HEK293 (cell line): ENCODE measurements around the gene BPIFB2.

ENCODE experiments used
- CTCF ChIA-PET: fragments of 350-600 bp; formaldehyde crosslinking; extraction: SDS; loops from one replicate; lab custom pipeline; 2021; ENCODE audit warnings: antibody characterized with exemption; lab: Yijun Ruan, JAX
- POLR2A ChIA-PET: fragments of 300-600 bp; formaldehyde crosslinking; extraction: SDS; loops from one replicate; lab custom pipeline; 2020; ENCODE audit warnings: antibody characterized with exemption, inconsistent platforms; lab: Yijun Ruan, JAX
- H3K27ac ChIP-seq: fragments of 200-500 bp; sonication (Bioruptor generic); 2 replicates; pipeline ENCODE4 v1.5.1; 2014; ENCODE audit warnings: low read depth, low read length, control low read depth, inconsistent platforms; ENCODE audit errors: extremely low read depth
- H3K36me3 ChIP-seq, 2 experiments: fragments of 200-500 bp in 1 of 2; sonication (Bioruptor generic) in 1 of 2; 1 replicate in 1 of 2; 2 replicates in 1 of 2; pipeline ENCODE4 v1.5.1; 2014 to 2017; ENCODE audit warnings: inconsistent platforms in 2 of 2, low read length in 2 of 2; ENCODE audit not compliant: control insufficient read depth in 2 of 2, insufficient read depth in 1 of 2
- H3K4me1 ChIP-seq: fragments of 200-500 bp; sonication (Bioruptor generic); 2 replicates; pipeline ENCODE4 v1.5.1; 2014; ENCODE audit warnings: mild to moderate bottlenecking, low read length, inconsistent platforms; ENCODE audit not compliant: control insufficient read depth, insufficient read depth
- H3K4me3 ChIP-seq: 2 replicates; pipeline ENCODE4 v1.5.1; 2011; ENCODE audit warnings: low read depth, mild to moderate bottlenecking, control low read depth, low read length, moderate library complexity
- H3K9me3 ChIP-seq: fragments of 200-500 bp; sonication (Bioruptor generic); 2 replicates; pipeline ENCODE4 v1.5.1; 2014; ENCODE audit warnings: low read depth, low read length, inconsistent platforms; ENCODE audit not compliant: control insufficient read depth, insufficient read depth
- KLF1 ChIP-seq: fragments of 450-650 bp; formaldehyde crosslinking; IDR thresholded peaks from 2 replicates; pipeline ENCODE4 v1.5.1; 2016; ENCODE audit warnings: missing biosample characterization, missing genetic modification characterization
- KLF9 ChIP-seq: fragments of 450-650 bp; formaldehyde crosslinking; IDR thresholded peaks from 2 replicates; pipeline ENCODE4 v1.5.1; 2016; ENCODE audit warnings: missing biosample characterization, missing genetic modification characterization, low read depth
- OSR2 ChIP-seq: fragments of 450-650 bp; formaldehyde crosslinking; IDR thresholded peaks from 2 replicates; pipeline ENCODE4 v1.5.1; 2016; ENCODE audit warnings: missing biosample characterization, missing genetic modification characterization
- ZBTB17 ChIP-seq: fragments of 450-650 bp; formaldehyde crosslinking; IDR thresholded peaks from 2 replicates; pipeline ENCODE4 v1.5.1; 2016; ENCODE audit warnings: missing biosample characterization, missing genetic modification characterization
- ZEB2 ChIP-seq: fragments of 450-650 bp; formaldehyde crosslinking; IDR thresholded peaks from 2 replicates; pipeline ENCODE4 v1.5.1; 2016; ENCODE audit warnings: missing biosample characterization, missing genetic modification characterization
- ZNF121 ChIP-seq: fragments of 450-650 bp; formaldehyde crosslinking; IDR thresholded peaks from 2 replicates; pipeline ENCODE4 v1.5.1; 2016; ENCODE audit warnings: missing biosample characterization, missing genetic modification characterization
- ZNF157 ChIP-seq: fragments of 450-650 bp; formaldehyde crosslinking; IDR thresholded peaks from 2 replicates; pipeline ENCODE4 v1.5.1; 2016; ENCODE audit warnings: missing biosample characterization, missing genetic modification characterization
- ZNF184 ChIP-seq: fragments of 450-650 bp; IDR thresholded peaks from 2 replicates; pipeline ENCODE4 v1.5.1; 2018; ENCODE audit warnings: missing biosample characterization, mild to moderate bottlenecking, missing genetic modification characterization
- ZNF239 ChIP-seq: fragments of 450-650 bp; formaldehyde crosslinking; IDR thresholded peaks from 2 replicates; pipeline ENCODE4 v1.5.1; 2016; ENCODE audit warnings: missing biosample characterization, missing genetic modification characterization
- ZNF274 ChIP-seq, 2 experiments: fragments of 200-500 bp in 1 of 2; fragments of 450-650 bp in 1 of 2; sonication (Bioruptor generic) in 1 of 2; formaldehyde crosslinking in 1 of 2; IDR thresholded peaks; 2 replicates each; pipeline versions ENCODE4 v1.5.1 to v1.6.1; 2014 to 2016; ENCODE audit warnings: borderline replicate concordance in 1 of 2, inconsistent platforms in 1 of 2, low read length in 1 of 2, missing biosample characterization in 1 of 2, missing genetic modification characterization in 1 of 2
- ZNF302 ChIP-seq: fragments of 450-650 bp; formaldehyde crosslinking; IDR thresholded peaks from 2 replicates; pipeline ENCODE4 v1.5.1; 2016; ENCODE audit warnings: missing biosample characterization, missing genetic modification characterization, low read depth
- ZNF37A ChIP-seq: fragments of 450-650 bp; IDR thresholded peaks from 2 replicates; pipeline ENCODE4 v1.5.1; 2018; ENCODE audit warnings: missing biosample characterization, missing genetic modification characterization
- ZNF473 ChIP-seq: fragments of 450-650 bp; formaldehyde crosslinking; IDR thresholded peaks from 2 replicates; pipeline ENCODE4 v1.5.1; 2017; ENCODE audit warnings: missing biosample characterization, missing genetic modification characterization
- ZNF571 ChIP-seq: fragments of 450-650 bp; formaldehyde crosslinking; IDR thresholded peaks from 2 replicates; pipeline ENCODE4 v1.5.0; 2017; ENCODE audit warnings: missing biosample characterization, missing genetic modification characterization
- ZNF621 ChIP-seq: fragments of 450-650 bp; formaldehyde crosslinking; IDR thresholded peaks from 2 replicates; pipeline ENCODE4 v1.5.1; 2017; ENCODE audit warnings: missing biosample characterization, missing genetic modification characterization
- ZXDB ChIP-seq: fragments of 450-650 bp; formaldehyde crosslinking; IDR thresholded peaks from 2 replicates; pipeline ENCODE4 v1.5.1; 2016; ENCODE audit warnings: missing biosample characterization, missing genetic modification characterization
- TF ChIP-seq, protein P1 (sequence below): fragments of 450-650 bp; IDR thresholded peaks from 2 replicates; pipeline ENCODE4 v1.5.1; 2018; ENCODE audit warnings: missing biosample characterization, missing genetic modification characterization
- TF ChIP-seq, protein P2 (sequence below): fragments of 450-650 bp; formaldehyde crosslinking; IDR thresholded peaks from 2 replicates; pipeline ENCODE4 v1.5.1; 2017; ENCODE audit warnings: missing biosample characterization, missing genetic modification characterization
- TF ChIP-seq, protein P3 (sequence below): fragments of 450-650 bp; formaldehyde crosslinking; IDR thresholded peaks from 2 replicates; pipeline ENCODE4 v1.5.0; 2017; ENCODE audit warnings: missing biosample characterization, missing genetic modification characterization, borderline replicate concordance
- TF ChIP-seq, protein P4 (sequence below): fragments of 450-650 bp; formaldehyde crosslinking; IDR thresholded peaks from 2 replicates; pipeline ENCODE4; 2016; ENCODE audit warnings: missing biosample characterization, missing genetic modification characterization
- TF ChIP-seq, protein P5 (sequence below): fragments of 450-650 bp; formaldehyde crosslinking; IDR thresholded peaks from 2 replicates; pipeline ENCODE4 v1.5.1; 2016; ENCODE audit warnings: missing biosample characterization, missing genetic modification characterization
- TF ChIP-seq, protein P6 (sequence below): fragments of 450-650 bp; formaldehyde crosslinking; IDR thresholded peaks from 2 replicates; pipeline ENCODE4 v1.5.1; 2016; ENCODE audit warnings: missing biosample characterization, missing genetic modification characterization
- TF ChIP-seq, protein P7 (sequence below): fragments of 450-650 bp; formaldehyde crosslinking; IDR thresholded peaks from 2 replicates; pipeline ENCODE4 v1.5.1; 2016; ENCODE audit warnings: missing biosample characterization, missing genetic modification characterization, low read depth

The BPIFB2 gene

DNA sequence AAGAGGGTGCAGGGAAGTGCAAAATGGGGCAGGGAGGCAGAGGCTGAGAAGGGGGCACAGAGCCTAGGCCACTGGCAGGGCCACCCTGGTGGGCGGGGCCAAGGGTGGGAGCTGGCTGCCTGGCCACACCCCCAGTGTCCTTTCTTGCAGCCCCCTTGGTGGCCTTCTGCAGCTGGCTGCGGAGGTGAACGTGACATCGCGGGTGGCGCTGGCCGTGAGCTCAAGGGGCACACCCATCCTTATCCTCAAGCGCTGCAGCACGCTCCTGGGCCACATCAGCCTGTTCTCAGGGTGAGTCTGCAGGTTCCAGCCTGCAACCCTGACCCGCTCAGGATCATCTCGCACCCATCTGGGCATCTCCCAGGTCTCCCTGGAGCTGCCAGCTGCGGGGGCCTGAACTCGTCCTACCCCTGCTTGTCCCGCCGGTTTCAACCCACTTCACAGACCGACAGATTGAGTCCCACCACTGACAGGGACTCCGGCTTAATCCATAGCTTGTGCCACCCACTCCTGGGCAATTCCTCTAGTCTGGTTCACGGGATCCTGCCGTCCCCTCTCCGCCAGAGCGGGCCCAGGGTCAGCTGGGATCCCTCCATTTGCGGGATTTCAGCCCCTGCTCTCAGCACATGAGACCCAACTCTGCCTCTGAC is 52.4 kb downstream of the BPIFB2 start:
- H3K4me1 ChIP-seq: no peaks in the 10 kb centered on the region
- no peak overlapping the region for H3K4me3 ChIP-seq
- POLR2A ChIA-PET: no interaction called here
- CTCF ChIA-PET: interaction anchor here (0.6 kb wide), 1 partner anchor 14 kb away, joined by 3 read pairs; no protein-coding TSS in a partner anchor
- H3K36me3 ChIP-seq: no peaks in the 10 kb centered on the region
- no peak overlapping the region for H3K27ac ChIP-seq
- no peaks in the 10 kb centered on the region for H3K9me3 ChIP-seq
- TF ChIP-seq, protein P1, sequence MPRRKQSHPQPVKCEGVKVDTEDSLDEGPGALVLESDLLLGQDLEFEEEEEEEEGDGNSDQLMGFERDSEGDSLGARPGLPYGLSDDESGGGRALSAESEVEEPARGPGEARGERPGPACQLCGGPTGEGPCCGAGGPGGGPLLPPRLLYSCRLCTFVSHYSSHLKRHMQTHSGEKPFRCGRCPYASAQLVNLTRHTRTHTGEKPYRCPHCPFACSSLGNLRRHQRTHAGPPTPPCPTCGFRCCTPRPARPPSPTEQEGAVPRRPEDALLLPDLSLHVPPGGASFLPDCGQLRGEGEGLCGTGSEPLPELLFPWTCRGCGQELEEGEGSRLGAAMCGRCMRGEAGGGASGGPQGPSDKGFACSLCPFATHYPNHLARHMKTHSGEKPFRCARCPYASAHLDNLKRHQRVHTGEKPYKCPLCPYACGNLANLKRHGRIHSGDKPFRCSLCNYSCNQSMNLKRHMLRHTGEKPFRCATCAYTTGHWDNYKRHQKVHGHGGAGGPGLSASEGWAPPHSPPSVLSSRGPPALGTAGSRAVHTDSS (tag by site-specific recombination): no peak
- TF ChIP-seq, protein P2, sequence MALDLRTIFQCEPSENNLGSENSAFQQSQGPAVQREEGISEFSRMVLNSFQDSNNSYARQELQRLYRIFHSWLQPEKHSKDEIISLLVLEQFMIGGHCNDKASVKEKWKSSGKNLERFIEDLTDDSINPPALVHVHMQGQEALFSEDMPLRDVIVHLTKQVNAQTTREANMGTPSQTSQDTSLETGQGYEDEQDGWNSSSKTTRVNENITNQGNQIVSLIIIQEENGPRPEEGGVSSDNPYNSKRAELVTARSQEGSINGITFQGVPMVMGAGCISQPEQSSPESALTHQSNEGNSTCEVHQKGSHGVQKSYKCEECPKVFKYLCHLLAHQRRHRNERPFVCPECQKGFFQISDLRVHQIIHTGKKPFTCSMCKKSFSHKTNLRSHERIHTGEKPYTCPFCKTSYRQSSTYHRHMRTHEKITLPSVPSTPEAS (tag by site-specific recombination): no peak
- TF ChIP-seq, protein P3, sequence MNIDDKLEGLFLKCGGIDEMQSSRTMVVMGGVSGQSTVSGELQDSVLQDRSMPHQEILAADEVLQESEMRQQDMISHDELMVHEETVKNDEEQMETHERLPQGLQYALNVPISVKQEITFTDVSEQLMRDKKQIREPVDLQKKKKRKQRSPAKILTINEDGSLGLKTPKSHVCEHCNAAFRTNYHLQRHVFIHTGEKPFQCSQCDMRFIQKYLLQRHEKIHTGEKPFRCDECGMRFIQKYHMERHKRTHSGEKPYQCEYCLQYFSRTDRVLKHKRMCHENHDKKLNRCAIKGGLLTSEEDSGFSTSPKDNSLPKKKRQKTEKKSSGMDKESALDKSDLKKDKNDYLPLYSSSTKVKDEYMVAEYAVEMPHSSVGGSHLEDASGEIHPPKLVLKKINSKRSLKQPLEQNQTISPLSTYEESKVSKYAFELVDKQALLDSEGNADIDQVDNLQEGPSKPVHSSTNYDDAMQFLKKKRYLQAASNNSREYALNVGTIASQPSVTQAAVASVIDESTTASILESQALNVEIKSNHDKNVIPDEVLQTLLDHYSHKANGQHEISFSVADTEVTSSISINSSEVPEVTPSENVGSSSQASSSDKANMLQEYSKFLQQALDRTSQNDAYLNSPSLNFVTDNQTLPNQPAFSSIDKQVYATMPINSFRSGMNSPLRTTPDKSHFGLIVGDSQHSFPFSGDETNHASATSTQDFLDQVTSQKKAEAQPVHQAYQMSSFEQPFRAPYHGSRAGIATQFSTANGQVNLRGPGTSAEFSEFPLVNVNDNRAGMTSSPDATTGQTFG: no peak
- TF ChIP-seq, protein P4, sequence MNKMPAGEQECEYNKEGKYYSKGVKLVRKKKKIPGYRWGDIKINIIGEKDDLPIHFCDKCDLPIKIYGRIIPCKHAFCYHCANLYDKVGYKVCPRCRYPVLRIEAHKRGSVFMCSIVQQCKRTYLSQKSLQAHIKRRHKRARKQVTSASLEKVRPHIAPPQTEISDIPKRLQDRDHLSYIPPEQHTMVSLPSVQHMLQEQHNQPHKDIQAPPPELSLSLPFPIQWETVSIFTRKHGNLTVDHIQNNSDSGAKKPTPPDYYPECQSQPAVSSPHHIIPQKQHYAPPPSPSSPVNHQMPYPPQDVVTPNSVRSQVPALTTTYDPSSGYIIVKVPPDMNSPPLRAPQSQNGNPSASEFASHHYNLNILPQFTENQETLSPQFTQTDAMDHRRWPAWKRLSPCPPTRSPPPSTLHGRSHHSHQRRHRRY (tag by site-specific recombination): no peak
- TF ChIP-seq ZEB2 (tag by site-specific recombination) (no peak), ZNF571 (tag by site-specific recombination) (no peak), ZNF157 (tag by site-specific recombination) (no peak), ZNF239 (tag by site-specific recombination) (no peak), ZNF621 (tag by site-specific recombination) (no peak), KLF1 (tag by site-specific recombination) (no peak), ZNF473 (tag by site-specific recombination) (no peak), ZNF37A (tag by site-specific recombination) (no peak), KLF9 (tag by site-specific recombination) (no peak; the same call in 1 of the 2 replicates), ZXDB (tag by site-specific recombination) (no peak), ZBTB17 (tag by site-specific recombination) (no peak)
- TF ChIP-seq, protein P5, sequence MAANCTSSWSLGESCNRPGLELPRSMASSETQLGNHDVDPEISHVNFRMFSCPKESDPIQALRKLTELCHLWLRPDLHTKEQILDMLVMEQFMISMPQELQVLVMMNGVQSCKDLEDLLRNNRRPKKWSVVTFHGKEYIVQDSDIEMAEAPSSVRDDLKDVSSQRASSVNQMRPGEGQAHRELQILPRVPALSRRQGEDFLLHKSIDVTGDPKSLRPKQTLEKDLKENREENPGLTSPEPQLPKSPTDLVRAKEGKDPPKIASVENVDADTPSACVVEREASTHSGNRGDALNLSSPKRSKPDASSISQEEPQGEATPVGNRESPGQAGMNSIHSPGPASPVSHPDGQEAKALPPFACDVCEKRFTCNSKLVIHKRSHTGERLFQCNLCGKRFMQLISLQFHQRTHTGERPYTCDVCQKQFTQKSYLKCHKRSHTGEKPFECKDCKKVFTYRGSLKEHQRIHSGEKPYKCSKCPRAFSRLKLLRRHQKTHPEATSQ (tag by site-specific recombination): no peak

DNA sequence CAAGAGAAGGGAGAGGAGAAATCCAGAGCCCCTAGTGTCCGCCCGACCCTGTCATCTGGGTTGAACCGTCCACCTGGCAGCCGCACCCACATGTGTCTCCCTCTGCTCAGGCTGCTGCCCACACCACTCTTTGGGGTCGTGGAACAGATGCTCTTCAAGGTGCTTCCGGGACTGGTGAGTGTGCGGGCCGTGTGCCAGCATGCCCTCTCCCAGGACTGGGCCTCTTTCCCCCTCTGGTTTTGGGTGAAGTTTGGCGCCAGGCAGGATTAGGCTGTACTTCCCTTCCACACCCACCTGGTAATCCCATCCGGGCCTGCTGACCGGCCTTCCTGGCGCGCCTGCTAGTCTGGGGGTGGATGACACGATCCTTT is 54.1 kb downstream of the BPIFB2 start:
- H3K36me3 ChIP-seq: no peaks in the 10 kb centered on the region
- H3K9me3 ChIP-seq: no peaks in the 10 kb centered on the region
- CTCF ChIA-PET: no interaction called here
- POLR2A ChIA-PET: no interaction called here
- no peak overlapping the region for H3K4me3 ChIP-seq
- no peak overlapping the region for H3K27ac ChIP-seq
- H3K4me1 ChIP-seq: no peaks in the 10 kb centered on the region
- TF ChIP-seq OSR2 (no peak), ZNF184 (tag by site-specific recombination) (no peak), ZNF274 (IDR thresholded peaks at IDR 0.05; ENCODE audit: low read length) (no peak), ZNF274 (tag by site-specific recombination; IDR thresholded peaks at IDR 0.05; ENCODE audit: borderline replicate concordance) (no peak), ZNF302 (tag by site-specific recombination) (no peak), ZNF121 (tag by site-specific recombination) (no peak)
- TF ChIP-seq, protein P6, sequence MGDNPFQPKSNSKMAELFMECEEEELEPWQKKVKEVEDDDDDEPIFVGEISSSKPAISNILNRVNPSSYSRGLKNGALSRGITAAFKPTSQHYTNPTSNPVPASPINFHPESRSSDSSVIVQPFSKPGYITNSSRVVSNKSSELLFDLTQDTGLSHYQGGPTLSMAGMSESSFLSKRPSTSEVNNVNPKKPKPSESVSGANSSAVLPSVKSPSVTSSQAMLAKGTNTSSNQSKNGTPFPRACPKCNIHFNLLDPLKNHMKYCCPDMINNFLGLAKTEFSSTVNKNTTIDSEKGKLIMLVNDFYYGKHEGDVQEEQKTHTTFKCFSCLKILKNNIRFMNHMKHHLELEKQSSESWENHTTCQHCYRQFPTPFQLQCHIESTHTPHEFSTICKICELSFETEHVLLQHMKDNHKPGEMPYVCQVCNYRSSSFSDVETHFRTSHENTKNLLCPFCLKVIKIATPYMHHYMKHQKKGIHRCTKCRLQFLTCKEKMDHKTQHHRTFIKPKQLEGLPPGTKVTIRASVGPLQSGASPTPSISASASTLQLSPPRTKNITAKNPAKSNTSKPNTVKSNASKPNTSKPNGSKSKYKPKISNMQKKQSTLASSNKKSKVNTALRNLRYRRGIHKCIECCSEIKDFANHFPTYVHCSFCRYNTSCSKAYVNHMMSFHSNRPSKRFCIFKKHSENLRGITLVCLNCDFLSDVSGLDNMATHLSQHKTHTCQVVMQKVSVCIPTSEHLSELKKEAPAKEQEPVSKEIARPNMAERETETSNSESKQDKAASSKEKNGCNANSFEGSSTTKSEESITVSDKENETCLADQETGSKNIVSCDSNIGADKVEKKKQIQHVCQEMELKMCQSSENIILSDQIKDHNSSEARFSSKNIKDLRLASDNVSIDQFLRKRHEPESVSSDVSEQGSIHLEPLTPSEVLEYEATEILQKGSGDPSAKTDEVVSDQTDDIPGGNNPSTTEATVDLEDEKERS (tag by site-specific recombination): no peak
- TF ChIP-seq, protein P7, sequence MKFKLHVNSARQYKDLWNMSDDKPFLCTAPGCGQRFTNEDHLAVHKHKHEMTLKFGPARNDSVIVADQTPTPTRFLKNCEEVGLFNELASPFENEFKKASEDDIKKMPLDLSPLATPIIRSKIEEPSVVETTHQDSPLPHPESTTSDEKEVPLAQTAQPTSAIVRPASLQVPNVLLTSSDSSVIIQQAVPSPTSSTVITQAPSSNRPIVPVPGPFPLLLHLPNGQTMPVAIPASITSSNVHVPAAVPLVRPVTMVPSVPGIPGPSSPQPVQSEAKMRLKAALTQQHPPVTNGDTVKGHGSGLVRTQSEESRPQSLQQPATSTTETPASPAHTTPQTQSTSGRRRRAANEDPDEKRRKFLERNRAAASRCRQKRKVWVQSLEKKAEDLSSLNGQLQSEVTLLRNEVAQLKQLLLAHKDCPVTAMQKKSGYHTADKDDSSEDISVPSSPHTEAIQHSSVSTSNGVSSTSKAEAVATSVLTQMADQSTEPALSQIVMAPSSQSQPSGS (tag by site-specific recombination): no peak
